ENCODE measurements around the gene SCGB1D4.

Gene SCGB1D4

GRCh38 chr11:62253999-62254542, 44.8 kb downstream of the SCGB1D4 start:
- H3K27ac ChIP-seq, result no peak overlapping the region
- no peak for TF ChIP-seq CTCF (conservative IDR thresholded peaks at IDR 0.05)

- H3K27ac ChIP-seq, result no peak overlapping the region
- TF ChIP-seq CTCF (conservative IDR thresholded peaks at IDR 0.05), result no peak
Observed at GRCh38 chr11:62251698-62252097, 47.2 kb downstream of the SCGB1D4 start.

Measured in VCaP (cell line).